Keratinocyte (primary cell): Measurements from ENCODE around the gene LRRC47. TPM values are rescaled to one million over a fixed set of nuclear protein-coding genes. Genes with fewer than 3 reads are reported as not detected.

Source experiments
- DNase-seq: peaks from one replicate; pipeline ENCODE4 v3.0.0-alpha.2; 2011; ENCODE audit warnings: low read depth, missing footprints, low spot score
- FAIRE-seq: peaks from 2 replicates; lab custom pipeline; 2011; peaks lifted over from hg19 to GRCh38; lab: Jason Lieb, UNC
- H2AFZ ChIP-seq: 2 replicates; pipeline ENCODE4 v1.6.0; 2012; ENCODE audit warnings: low read length, control low read depth, inconsistent platforms; ENCODE audit not compliant: control insufficient read depth
- H3K27ac ChIP-seq: 2 replicates; pipeline ENCODE4 v1.5.1; 2011; ENCODE audit warnings: low read length; ENCODE audit not compliant: control insufficient read depth, insufficient read depth
- H3K27me3 ChIP-seq: 3 replicates; pipeline ENCODE4 v1.6.0; 2011; ENCODE audit warnings: low read length; ENCODE audit not compliant: control insufficient read depth, insufficient read depth; ENCODE audit errors: extremely low read depth
- H3K36me3 ChIP-seq, 2 experiments: 2 replicates in 1 of 2; 3 replicates in 1 of 2; pipeline ENCODE4 v1.5.1; 2011; ENCODE audit warnings: low read length in 2 of 2, mild to moderate bottlenecking in 1 of 2; ENCODE audit not compliant: control insufficient read depth in 2 of 2, insufficient read depth in 2 of 2; ENCODE audit errors: extremely low read depth in 1 of 2
- H3K4me1 ChIP-seq: 3 replicates; pipeline ENCODE4 v1.5.1; 2011; ENCODE audit warnings: low read length; ENCODE audit not compliant: control insufficient read depth, insufficient read depth; ENCODE audit errors: extremely low read depth
- H3K4me2 ChIP-seq: 3 replicates; pipeline ENCODE4 v1.6.0; 2011; ENCODE audit warnings: low read depth, low read length; ENCODE audit not compliant: control insufficient read depth, insufficient read depth; ENCODE audit errors: extremely low read depth
- H3K4me3 ChIP-seq, 3 experiments: fragments of 200-600 bp in 1 of 3; sonication (generic) in 1 of 3; 2 replicates in 2 of 3; 3 replicates in 1 of 3; pipeline ENCODE4 v1.5.1; 2011 to 2016; ENCODE audit warnings: low read length in 3 of 3, mild to moderate bottlenecking in 3 of 3, control low read depth in 2 of 3, inconsistent platforms in 1 of 3, low read depth in 1 of 3, mixed read lengths in 1 of 3, mixed run types in 1 of 3, moderate library complexity in 1 of 3; ENCODE audit not compliant: control insufficient read depth in 2 of 3, insufficient read depth in 2 of 3; ENCODE audit errors: extremely low read depth in 1 of 3
- H3K79me2 ChIP-seq: 2 replicates; pipeline ENCODE4 v1.6.0; 2012; ENCODE audit warnings: low read length; ENCODE audit not compliant: control insufficient read depth, insufficient read depth
- H3K9ac ChIP-seq: 3 replicates; pipeline ENCODE4 v1.6.0; 2011; ENCODE audit warnings: low read length; ENCODE audit not compliant: control insufficient read depth, insufficient read depth; ENCODE audit errors: extremely low read depth
- H3K9me1 ChIP-seq: 3 replicates; pipeline ENCODE4 v1.6.0; 2011; ENCODE audit warnings: low read length; ENCODE audit not compliant: control insufficient read depth, insufficient read depth; ENCODE audit errors: extremely low read depth
- H3K9me3 ChIP-seq: 2 replicates; pipeline ENCODE4 v1.5.1; 2012; ENCODE audit warnings: low read depth, low read length; ENCODE audit not compliant: control insufficient read depth
- H4K20me1 ChIP-seq: 3 replicates; pipeline ENCODE4 v1.6.0; 2011; ENCODE audit warnings: low read length; ENCODE audit not compliant: control insufficient read depth, insufficient read depth; ENCODE audit errors: extremely low read depth
- EZH2 ChIP-seq: IDR thresholded peaks from one replicate; pipeline ENCODE4 v1.6.1; 2012; ENCODE audit warnings: inconsistent platforms, mild to moderate bottlenecking, low read length, moderate library complexity
- dilution Hi-C: fragments of 300-500 bp; cut with MboI; formaldehyde crosslinking; loops from one replicate; pipeline ENCODE4 v1.7.0; 2020; ENCODE audit warnings: low sequenced_read_pairs; ENCODE audit not compliant: extremely low pct_ligation_motif_present
- polyA plus RNA-seq, 5 experiments: library from polyadenylated mRNA; depleted of rRNA in 3 of 5; stranded (reverse) in 3 of 5; stranded (forward) in 1 of 5; unstranded in 1 of 5; fragments of >200 nt; gene quantifications; 1 replicate in 1 of 5; 2 replicates in 3 of 5; 3 replicates in 1 of 5; pipeline versions ENCODE4 v1.2.1 to v1.2.3, GENCODE V29; 2011 to 2012; ENCODE audit warnings: missing spikeins in 2 of 5, low read depth in 1 of 5, low replicate concordance in 1 of 5
- TF ChIP-seq, protein P1 (sequence below), 3 experiments: IDR thresholded peaks in 1 of 3; conservative IDR thresholded peaks in 1 of 3; optimal IDR thresholded peaks in 1 of 3; 2 replicates in 2 of 3; 3 replicates in 1 of 3; pipeline versions ENCODE3 to v1.5.1; 2011; ENCODE audit warnings: low read length in 3 of 3, mild to moderate bottlenecking in 3 of 3, moderate library complexity in 2 of 3, control low read depth in 1 of 3, inconsistent platforms in 1 of 3; ENCODE audit not compliant: insufficient read depth in 2 of 3; ENCODE audit errors: extremely low read depth in 1 of 3

LRRC47 gene
- polyA plus RNA-seq, 1 donor (not counting 4 experiments of a cell fraction or from before 2014, with no cell fraction given) = 40.1 TPM

DNA sequence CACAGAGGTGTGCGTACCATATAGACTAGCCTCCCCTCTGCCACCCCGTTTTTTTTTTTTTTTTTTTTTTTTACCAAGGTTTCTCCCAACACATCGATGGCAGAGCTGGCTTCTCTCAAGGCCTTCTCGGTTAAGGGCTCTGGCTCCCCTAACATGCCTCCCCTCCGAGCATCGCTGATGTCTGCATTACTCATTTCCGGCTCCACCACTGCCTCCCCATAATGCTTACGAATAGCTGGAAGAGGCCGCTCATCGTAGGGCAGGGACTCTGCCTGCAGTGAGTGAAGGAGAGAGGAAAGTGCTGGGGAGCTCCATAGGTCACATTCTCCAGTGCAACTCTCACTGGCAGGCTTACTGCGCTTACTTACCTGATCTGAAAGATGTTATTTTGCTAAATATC, 40.1 kb upstream of the LRRC47 start:
- Histone ChIP-seq H3K4me3 (no peak overlapping the region), H4K20me1 (no peaks in the 10 kb centered on the region), H3K9ac (no peak overlapping the region), H3K4me1 (no peaks in the 10 kb centered on the region), H3K9me3 (no peaks in the 10 kb centered on the region), H3K27me3 (no peaks in the 10 kb centered on the region), H3K9me1 (no peaks in the 10 kb centered on the region), H3K79me2 (no peaks in the 10 kb centered on the region), H2AFZ (no peak overlapping the region), H3K36me3 (peaks cover 4 to 33% of the 10 kb centered on the region in 2 experiments), H3K4me2 (no peak overlapping the region), H3K27ac (no peak overlapping the region)
- dilution Hi-C loops = no loop called here
- TF ChIP-seq, protein P1, sequence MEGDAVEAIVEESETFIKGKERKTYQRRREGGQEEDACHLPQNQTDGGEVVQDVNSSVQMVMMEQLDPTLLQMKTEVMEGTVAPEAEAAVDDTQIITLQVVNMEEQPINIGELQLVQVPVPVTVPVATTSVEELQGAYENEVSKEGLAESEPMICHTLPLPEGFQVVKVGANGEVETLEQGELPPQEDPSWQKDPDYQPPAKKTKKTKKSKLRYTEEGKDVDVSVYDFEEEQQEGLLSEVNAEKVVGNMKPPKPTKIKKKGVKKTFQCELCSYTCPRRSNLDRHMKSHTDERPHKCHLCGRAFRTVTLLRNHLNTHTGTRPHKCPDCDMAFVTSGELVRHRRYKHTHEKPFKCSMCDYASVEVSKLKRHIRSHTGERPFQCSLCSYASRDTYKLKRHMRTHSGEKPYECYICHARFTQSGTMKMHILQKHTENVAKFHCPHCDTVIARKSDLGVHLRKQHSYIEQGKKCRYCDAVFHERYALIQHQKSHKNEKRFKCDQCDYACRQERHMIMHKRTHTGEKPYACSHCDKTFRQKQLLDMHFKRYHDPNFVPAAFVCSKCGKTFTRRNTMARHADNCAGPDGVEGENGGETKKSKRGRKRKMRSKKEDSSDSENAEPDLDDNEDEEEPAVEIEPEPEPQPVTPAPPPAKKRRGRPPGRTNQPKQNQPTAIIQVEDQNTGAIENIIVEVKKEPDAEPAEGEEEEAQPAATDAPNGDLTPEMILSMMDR (optimal IDR thresholded peaks at IDR 0.05 in 1 of 3, IDR thresholded peaks at IDR 0.05 in 1 of 3, conservative IDR thresholded peaks at IDR 0.05 in 1 of 3; ENCODE audit: extremely low read depth in 1 of 3, insufficient read depth in 2 of 3, low read length in 3 of 3) = no peak
- no peak for TF ChIP-seq EZH2
- no peak for FAIRE-seq
- no peak for DNase-seq

DNA sequence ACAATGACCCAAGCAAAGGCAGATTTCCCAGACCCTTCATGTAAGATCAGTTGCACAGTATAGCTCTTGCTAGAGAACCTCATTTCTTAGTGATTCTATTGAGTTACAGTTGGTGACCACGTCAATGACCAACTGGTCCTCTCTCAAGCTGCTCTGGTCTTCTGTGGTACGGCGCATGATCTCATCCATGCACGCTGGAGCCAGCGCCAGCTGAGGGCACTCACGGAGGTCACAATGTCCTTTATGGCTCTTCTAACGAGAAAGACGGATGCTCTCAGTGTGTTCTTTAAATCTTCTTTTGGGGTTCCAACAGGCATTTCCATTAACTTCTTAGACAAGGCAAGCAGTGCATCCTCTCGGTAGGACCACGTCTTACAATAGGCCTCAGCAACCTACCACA, 38.4 kb upstream of the LRRC47 start:
- Histone ChIP-seq H3K9me1 (no peaks in the 10 kb centered on the region), H3K9me3 (no peaks in the 10 kb centered on the region), H4K20me1 (no peaks in the 10 kb centered on the region), H2AFZ (no peak overlapping the region), H3K36me3 (peaks cover 4 to 36% of the 10 kb centered on the region in 2 experiments), H3K4me2 (no peak overlapping the region), H3K4me3 (no peak overlapping the region), H3K27ac (no peak overlapping the region), H3K9ac (no peak overlapping the region), H3K27me3 (no peaks in the 10 kb centered on the region), H3K4me1 (no peaks in the 10 kb centered on the region), H3K79me2 (no peaks in the 10 kb centered on the region)
- FAIRE-seq = no peak
- no peak for DNase-seq
- TF ChIP-seq EZH2 = no peak
- TF ChIP-seq, protein P1 (optimal IDR thresholded peaks at IDR 0.05 in 1 of 3, IDR thresholded peaks at IDR 0.05 in 1 of 3, conservative IDR thresholded peaks at IDR 0.05 in 1 of 3; ENCODE audit: extremely low read depth in 1 of 3, insufficient read depth in 2 of 3, low read length in 3 of 3) = no peak
- dilution Hi-C loops = no loop called here
